ENCODE results near the gene NDUFA8.

NDUFA8 gene

GRCh38 chr9:122135529-122135859, 24.1 kb downstream of the NDUFA8 start:
- DNase-seq (ENCODE audit: low read depth), result no peak

- DNase-seq (ENCODE audit: low read depth), result no peak
These were observed 24.6 kb downstream of the NDUFA8 start for GRCh38 chr9:122134822-122135528.

DNA sequence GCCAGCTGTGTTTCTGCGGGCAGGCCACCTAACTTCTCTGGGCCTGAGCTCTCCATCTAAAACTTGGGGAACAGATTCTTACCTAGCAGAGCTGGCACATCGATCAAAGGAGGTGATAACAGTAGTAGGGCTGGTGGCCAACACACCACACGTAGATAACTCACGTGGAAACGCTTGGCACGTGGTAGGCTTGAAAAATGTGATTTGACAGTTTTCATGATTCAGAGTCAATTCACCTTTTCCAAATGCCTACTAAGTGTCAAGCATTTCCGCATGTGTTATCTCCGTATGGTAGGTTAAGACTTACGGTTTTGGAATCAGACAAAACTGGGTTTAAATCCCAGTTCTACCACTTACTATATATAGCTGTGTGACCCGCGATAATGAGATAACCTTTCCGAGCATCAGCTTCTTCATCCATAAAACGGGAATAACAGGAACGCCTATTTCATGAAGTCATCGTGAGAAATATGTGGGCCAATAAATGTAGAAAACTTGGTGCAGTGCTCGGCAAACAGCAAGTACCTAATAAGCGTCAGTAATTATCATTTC, 25.5 kb downstream of the NDUFA8 start:
- DNase-seq (ENCODE audit: low read depth), result no peak

DNA sequence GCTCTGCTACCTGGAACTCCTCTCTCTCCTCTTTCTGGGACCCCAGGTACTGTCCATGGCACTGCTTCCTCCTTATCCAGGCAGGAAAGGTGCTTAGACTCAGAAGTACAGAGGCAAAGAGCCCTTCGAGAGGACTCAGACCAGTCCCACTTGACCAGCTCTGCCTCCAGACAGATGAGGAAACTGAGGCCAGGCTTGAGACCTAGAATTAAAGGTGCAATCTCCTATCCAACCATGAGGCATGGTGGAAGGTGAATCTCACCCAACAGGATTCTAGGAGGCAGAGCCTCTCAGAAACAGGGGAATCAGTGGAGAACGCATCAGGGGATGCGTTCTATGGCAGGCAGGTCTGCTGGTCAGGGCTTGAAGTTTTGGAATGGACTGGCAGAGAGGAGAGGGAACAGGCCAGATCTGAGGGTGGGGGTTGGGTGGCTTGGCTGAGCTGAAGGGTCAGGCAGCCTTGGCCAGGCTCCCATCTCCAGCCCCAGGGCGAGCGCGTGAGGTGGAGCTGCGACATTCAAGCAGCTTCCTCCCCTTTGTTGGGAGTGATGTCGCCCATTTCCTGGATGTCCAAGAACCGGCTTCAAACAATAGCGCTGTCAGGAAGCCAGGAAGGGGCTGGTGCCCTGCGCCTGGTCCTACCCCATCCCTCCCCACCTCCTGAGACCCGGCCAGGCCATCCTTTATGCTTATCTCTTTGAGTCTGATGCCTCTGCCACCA, 26.2 kb downstream of the NDUFA8 start:
- no peak for DNase-seq (ENCODE audit: low read depth)

DNA sequence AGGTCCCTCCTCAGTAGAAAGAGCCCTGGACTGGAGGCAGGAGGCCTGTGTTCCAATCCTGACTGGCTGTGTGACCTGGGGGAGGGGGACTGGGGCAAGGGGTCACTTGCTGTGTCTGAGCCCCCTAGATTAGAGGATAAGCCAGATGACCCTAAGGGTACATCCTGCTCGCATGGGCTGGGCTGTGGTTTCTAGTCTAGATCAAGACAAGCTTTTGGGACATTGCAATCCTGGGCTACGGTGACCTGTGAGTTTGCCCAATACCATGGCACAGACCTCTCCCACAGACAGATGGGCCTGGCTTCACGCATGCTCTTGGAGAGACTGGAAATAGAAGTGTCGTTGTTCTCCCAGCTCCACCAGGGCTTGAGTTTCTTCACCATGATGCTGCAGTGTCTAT, 27.0 kb downstream of the NDUFA8 start:
- DNase-seq (ENCODE audit: low read depth), result no peak

DNA sequence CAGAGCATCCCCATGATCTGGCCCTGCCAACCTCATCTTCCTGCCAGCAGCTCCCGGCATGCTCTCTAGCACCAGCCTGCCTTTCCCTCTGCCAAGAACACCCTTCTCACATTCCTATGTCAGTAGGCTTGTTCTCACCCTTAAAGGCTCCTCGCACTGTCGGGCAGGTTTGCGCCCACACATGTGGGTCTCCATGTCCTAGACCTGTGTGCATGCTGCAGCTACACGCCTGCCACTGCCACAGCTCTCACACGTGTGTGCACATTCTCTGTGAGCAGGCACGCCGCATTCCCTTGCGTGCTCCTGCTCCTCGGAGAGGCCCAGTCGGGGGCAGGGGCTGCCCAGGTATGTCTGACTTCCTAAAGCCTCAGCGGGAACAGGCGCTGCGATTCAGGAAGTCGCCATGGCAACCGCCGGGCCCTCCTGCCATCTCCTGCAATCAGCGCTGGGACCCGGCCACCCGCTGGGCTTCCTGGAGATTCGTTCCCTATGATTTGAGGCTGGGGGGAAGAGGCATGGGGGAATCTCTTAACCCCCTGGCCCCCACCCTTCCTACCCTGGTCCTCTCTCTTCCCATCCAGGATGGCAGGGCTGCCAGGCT, 28.1 kb downstream of the NDUFA8 start:
- no peak for DNase-seq (ENCODE audit: low read depth)

- DNase-seq (ENCODE audit: low read depth), result no peak
These were observed 28.7 kb downstream of the NDUFA8 start for GRCh38 chr9:122130837-122131236.

DNA sequence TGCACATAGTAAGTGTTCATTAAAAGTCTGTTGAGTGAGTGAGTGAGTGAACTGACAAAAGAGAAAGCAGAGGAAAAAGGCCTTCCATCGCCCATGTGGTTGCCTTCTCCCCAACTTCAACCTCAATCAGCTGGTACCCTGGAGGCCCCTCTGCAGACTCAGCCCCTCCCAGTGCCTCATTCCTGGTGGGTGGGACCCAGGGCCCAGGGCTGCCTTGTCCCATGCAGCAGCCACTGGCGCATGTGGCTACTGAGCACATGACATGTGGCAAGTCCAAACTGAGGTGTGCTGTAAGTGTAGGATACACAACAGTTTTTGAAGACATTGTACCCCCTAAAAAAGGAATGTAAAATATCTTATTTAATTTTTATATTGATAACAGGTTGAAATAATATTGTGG, 29.6 kb downstream of the NDUFA8 start:
- DNase-seq (ENCODE audit: low read depth), result no peak

DNA sequence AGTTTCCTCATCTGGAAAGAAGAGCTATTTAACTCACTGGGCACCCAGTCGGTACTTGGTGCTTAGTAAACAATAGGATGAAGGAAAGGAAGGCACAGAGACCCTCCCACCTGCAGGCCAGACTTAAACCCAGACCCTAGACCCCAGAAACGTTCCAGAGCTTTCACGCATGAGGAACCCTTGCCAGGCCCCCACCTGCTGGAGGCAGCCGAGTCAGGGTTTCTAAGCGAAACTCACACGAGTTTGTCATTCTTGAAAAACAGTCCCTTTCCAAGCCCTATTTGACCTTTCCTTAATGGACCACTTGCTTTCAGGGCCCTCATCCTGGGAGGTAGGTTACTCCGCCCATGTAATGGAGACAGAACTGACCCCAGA, 30.6 kb downstream of the NDUFA8 start:
- no peak for DNase-seq (ENCODE audit: low read depth)

DNA sequence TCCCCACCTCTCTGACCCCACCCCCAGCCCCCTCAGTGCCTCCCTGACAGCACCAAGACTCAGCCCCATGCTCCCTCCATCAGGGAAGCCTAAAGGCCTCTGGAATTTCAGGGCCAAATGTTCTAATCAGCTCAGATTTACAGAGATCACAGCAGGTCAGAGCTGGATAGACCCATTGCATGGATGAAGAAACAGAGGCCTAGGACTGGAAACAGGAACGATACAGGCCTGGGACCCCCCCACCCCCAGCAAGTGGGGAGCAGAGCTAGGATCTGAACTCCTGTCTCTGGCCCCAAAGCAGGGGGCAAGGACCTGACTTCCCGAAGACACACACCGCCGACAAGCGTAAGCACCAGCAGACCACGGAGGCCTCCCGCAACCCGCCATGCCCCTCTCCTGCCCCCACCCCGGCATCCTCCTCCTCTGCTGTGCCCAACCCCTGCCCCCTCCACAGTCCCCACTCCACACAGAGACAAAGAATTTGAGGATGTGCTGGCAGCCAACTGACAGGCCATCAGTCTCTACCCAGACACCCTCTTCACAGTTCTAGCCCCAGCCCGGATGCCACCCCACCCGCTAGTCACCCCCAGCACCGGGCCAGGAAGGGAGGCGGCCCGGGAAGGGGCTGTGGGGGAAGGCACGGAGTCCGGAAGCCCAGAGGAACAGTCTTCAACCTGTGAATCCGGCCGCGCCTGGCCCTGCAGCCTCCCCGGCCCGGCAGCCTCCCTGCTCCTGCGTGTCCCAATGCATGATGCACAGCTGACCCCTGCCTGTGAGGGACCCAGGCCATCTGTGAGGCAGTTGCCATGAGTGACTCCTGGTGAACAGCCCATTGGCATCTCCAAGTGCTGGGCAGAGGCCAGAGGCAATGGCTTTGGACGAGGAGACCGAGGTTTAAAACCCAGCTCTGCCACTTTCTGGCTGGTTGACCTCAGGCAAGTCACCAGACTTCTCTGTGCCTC, 31.3 kb downstream of the NDUFA8 start:
- DNase-seq (ENCODE audit: low read depth), result no peak

DNA sequence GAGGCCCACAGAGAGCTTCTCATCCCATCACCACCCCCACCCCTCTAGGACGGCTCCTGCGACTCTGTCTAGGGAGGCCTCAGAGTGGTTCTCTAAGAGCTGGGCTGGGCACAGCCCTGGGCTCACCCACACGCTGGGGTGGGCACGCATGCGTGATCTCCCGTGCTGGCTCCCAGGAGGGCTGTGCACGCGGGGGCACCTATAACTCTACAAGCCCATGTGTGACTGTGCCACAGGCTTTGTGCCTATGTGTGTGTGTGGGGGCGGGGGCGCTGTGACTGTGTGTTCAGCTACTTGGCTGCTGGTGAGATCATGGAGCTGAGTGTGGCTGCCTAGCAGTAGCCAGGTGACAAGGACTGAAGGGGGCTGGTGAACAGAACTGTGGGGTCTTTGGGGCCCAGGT, 32.2 kb downstream of the NDUFA8 start:
- DNase-seq (ENCODE audit: low read depth), result no peak

DNA sequence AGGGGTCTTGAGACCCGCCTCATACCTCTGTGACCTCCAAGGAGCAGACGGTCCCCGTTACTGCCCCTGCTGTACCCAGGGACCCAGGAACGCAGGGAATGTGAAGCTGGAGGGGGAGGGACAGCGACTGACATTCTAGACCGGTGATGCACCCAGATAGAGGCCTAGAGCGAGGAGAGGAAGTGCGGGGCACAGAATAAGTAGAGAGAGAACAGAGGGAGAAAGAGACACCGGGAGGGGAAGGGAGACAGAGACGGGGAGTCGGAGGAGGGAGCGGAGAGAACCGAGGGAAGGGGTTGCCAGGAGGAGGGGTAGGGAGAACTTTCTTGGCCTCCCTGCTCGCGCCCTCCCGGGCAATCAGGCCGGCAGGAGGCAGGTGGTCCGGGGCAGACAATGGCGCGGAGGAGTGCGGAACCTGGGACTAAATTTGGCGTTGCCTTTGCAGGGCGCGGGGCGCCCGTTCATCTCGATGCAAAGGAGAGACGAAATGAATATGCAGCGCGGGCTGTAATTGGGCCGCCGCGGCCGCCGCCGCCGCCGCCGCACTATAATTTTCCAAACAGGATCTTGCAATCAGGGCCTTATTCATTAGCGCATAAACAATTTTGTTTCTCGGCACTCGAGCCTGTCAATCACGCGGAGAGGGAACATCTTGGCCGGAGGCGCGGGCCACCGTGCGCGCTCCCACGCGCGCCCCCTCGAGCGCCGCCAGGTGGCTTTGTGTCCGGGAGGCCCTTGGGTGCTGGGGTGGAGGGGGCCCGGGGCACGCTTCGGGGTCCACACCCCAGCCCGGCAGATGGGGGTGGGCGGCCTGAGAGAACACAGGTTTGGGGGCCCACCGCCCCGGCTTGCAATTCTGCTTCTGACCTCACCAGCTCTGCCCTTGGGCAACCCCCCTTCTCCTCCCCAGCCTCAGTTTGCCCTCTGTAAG, 33.0 kb downstream of the NDUFA8 start:
- DNase-seq (ENCODE audit: low read depth), result no peak

DNA sequence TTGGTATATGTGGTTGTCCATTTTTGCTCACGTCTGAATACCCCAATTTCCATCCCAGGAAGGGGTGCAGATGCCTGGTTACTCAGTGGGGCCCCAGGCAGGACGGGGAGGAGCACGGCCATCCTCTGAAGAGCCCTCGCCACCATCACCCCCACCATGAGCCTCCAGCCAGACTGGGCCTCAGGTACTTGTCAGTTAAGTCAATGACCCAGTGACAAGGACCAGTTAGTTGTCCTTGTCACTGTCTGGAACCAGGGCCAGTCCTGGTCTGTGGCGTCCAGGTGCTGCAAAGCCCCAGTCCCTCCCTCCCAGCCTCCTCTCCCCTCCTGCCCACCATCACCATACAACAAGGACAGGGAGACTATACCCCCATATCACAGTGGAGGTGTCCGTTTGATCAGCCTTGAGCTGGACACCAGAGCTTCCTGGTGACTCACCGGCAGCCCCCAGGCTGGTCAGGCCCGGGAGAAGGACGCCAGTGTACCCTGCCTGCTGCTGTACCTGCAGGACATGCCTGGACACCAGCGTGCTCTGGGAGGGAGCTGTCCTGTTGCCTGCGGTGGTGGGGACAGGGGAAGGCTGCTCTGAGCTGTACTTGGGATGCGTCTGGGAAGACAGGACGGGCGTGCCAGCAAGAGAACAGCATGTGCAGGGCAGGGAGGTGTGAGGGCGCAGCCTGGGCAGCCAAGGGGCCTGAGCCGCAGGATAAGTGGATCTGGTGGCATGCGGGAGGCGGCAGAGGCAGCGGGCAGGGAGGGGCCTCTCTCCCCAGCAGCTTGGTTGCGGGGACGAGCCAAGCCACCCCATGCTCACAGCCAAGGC, 33.9 kb downstream of the NDUFA8 start:
- DNase-seq (ENCODE audit: low read depth), result no peak

- DNase-seq (ENCODE audit: low read depth), result peak; percentile 72
These were observed 34.4 kb downstream of the NDUFA8 start for GRCh38 chr9:122125158-122125508.

DNA sequence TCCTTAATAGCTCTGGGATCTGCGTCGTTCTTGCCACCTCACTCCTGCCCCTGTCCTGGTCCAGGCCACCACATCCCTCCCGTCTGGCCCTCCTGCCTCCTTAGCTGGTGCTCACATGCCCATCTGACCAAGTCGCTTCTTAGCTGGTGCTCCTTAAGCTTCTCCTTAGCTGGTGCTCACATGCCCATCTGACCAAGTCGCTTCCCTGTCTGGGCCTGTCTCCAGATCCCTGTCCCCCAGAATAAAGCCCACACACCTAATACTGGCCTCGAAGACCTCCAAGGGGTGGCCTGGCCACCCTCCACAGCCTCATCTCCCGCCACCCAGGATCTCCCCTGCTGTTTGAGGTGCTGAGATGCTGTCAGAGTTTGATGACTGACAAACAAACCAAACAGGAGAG, 35.1 kb downstream of the NDUFA8 start:
- no peak for DNase-seq (ENCODE audit: low read depth)

DNA sequence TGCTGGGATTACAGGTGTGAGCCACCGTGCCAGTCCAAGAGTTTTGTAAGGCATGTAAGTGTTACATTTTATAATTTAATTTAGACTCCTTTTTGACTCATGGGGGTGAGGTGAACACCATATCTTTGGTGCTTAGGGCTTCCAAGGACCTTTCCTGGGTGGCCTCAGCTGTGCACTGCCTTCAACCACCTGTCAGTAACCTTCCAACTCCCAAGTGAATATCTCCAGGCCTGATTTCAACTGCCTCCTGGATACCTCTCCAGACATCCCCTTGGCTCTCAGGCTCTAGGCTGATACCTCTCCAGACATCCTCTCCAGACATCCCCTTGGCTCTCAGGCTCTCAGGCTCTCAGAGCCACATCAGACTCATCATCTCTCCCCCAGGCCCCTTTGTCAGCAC, 35.5 kb downstream of the NDUFA8 start:
- DNase-seq (ENCODE audit: low read depth), result no peak

GRCh38 chr9:122122903-122123632, 36.5 kb downstream of the NDUFA8 start:
- peak; percentile 68 for DNase-seq (ENCODE audit: low read depth)

DNA sequence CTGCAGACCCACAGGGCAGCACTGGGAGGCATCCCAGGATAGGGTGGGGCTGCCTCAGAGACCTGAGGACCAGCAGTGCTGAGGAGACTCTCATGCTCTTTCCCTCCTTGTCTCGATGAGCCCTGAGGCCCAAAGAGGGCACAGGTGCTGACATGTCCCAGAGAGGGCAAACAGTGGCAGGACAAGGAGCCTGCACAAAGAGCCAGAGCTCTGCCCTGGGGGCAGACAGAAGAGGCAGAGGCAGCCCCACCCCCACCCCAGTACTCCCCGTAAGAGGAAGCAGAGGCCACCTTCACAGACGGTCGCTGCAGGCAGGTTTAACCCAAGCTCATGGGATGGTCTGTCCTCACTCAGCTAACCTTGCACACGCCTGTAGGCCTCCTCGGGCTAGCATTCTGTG, 37.1 kb downstream of the NDUFA8 start:
- DNase-seq (ENCODE audit: low read depth), result no peak

DNA sequence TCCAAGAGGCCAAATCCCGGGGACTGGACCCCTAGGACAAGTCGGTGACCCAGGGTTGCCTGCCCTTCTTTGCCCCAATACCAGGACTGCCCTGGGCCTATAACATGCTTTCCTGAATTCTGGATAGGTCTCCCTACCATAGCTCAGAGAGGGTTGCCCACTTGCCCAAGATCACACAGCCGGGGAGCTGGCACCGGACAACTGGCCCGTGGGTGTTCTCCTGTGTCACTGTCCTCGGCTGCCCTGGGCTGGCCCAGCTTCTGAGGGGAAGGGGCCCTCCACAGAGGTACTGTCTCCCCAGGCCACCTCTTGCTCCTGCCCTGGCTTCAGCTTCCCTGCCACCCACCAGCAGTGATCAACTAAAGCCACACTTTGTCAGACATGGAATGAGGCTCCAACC, 37.6 kb downstream of the NDUFA8 start:
- no peak for DNase-seq (ENCODE audit: low read depth)

GRCh38 chr9:122121391-122121790, 38.2 kb downstream of the NDUFA8 start:
- no peak for DNase-seq (ENCODE audit: low read depth)
